ENCODE results near the gene UMAD1. TPM values are rescaled to one million over a fixed set of nuclear protein-coding genes. Genes with fewer than 3 reads are reported as not detected.

UMAD1 gene
- total RNA-seq, 1 donor from 2014 or later, result 13.9 TPM

GRCh38 chr7:7912937-7913336 lies 272.4 kb downstream of the UMAD1 start:
- Mint-ChIP-seq H3K36me3 (ENCODE audit: low read depth) (no peaks in the 10 kb centered on the region), H3K4me3 (no peak overlapping the region), H3K9me3 (peaks cover under 1% of the 10 kb centered on the region), H3K27ac (no peak overlapping the region), H3K4me1 (peaks cover 14% of the 10 kb centered on the region), H3K27me3 (no peaks in the 10 kb centered on the region)
- TF ChIP-seq CTCF (IDR thresholded peaks at IDR 0.05), result no peak
- ChIA-PET POLR2A (no interaction called here), CTCF (no interaction called here)
- ATAC-seq (ENCODE audit: low read depth) (no peak), DNase-seq (no peak)
- intact Hi-C loops (cut with micrococcal nuclease), result no loop called here

- TF ChIP-seq CTCF (IDR thresholded peaks at IDR 0.05), result no peak
- H3K36me3 Mint-ChIP-seq (ENCODE audit: low read depth), result no peaks in the 10 kb centered on the region
- H3K4me1 Mint-ChIP-seq, result peaks cover 15% of the 10 kb centered on the region
- ChIA-PET CTCF (no interaction called here), POLR2A (no interaction called here)
- H3K9me3 Mint-ChIP-seq, result no peaks in the 10 kb centered on the region
- H3K27me3 Mint-ChIP-seq, result no peaks in the 10 kb centered on the region
- H3K4me3 Mint-ChIP-seq, result no peak overlapping the region
- intact Hi-C loops (cut with micrococcal nuclease), result no loop called here
- no peak overlapping the region for H3K27ac Mint-ChIP-seq
- ATAC-seq (ENCODE audit: low read depth), result no peak
- DNase-seq, result no peak
These were observed 273.0 kb downstream of the UMAD1 start for GRCh38 chr7:7913504-7913903.

- Mint-ChIP-seq H3K27ac (no peak overlapping the region), H3K4me3 (no peak overlapping the region), H3K4me1 (peaks cover 19% of the 10 kb centered on the region), H3K27me3 (no peaks in the 10 kb centered on the region), H3K36me3 (ENCODE audit: low read depth) (no peaks in the 10 kb centered on the region), H3K9me3 (no peaks in the 10 kb centered on the region)
- CTCF ChIA-PET, result no interaction called here
- ATAC-seq (ENCODE audit: low read depth) (no peak), DNase-seq (no peak)
- POLR2A ChIA-PET, result no interaction called here
- TF ChIP-seq CTCF (IDR thresholded peaks at IDR 0.05), result no peak
- intact Hi-C loops (cut with micrococcal nuclease), result no loop called here
These were observed 274.0 kb downstream of the UMAD1 start for GRCh38 chr7:7914547-7914946.

- no peak for ATAC-seq (ENCODE audit: low read depth)
- Mint-ChIP-seq H3K36me3 (ENCODE audit: low read depth) (no peaks in the 10 kb centered on the region), H3K4me3 (no peak overlapping the region), H3K27ac (no peak overlapping the region), H3K9me3 (no peaks in the 10 kb centered on the region), H3K27me3 (no peaks in the 10 kb centered on the region), H3K4me1 (peaks cover 32% of the 10 kb centered on the region)
- intact Hi-C loops (cut with micrococcal nuclease), result no loop called here
- CTCF ChIA-PET, result no interaction called here
- POLR2A ChIA-PET, result no interaction called here
- DNase-seq, result no peak
- TF ChIP-seq CTCF (IDR thresholded peaks at IDR 0.05), result no peak
These were observed 275.5 kb downstream of the UMAD1 start for GRCh38 chr7:7916064-7916463.

GRCh38 chr7:7917593-7917992 lies 277.0 kb downstream of the UMAD1 start:
- no peaks in the 10 kb centered on the region for H3K9me3 Mint-ChIP-seq
- H3K4me1 Mint-ChIP-seq, result peaks cover 43% of the 10 kb centered on the region
- ATAC-seq (ENCODE audit: low read depth) (no peak), DNase-seq (no peak)
- H3K4me3 Mint-ChIP-seq, result no peak overlapping the region
- intact Hi-C loops (cut with micrococcal nuclease), result no loop called here
- no peak for TF ChIP-seq CTCF (IDR thresholded peaks at IDR 0.05)
- CTCF ChIA-PET, result no interaction called here
- no peaks in the 10 kb centered on the region for H3K36me3 Mint-ChIP-seq (ENCODE audit: low read depth)
- H3K27me3 Mint-ChIP-seq, result no peaks in the 10 kb centered on the region
- no peak overlapping the region for H3K27ac Mint-ChIP-seq
- POLR2A ChIA-PET, result interaction anchor here (1.3 kb wide), 1 partner anchor 52 kb away, joined by 9 read pairs; no protein-coding TSS in a partner anchor

Measured in activated B cell treated with CpG ODN at 0.5 μM for 24 hours (primary cell).